Lower leg skin (tissue), 4 donors: ENCODE measurements around the gene TTC16. TPM values are rescaled to one million over a fixed set of nuclear protein-coding genes. Genes with fewer than 3 reads are reported as not detected.

Experiments
- DNase-seq, 2 donors: peaks; one replicate each; pipeline ENCODE4 v3.0.0-alpha.2; 2019; ENCODE audit warnings: low spot score in 2 of 2
- H3K4me3 ChIP-seq: fragments of 200-600 bp; sonication (generic); 2 replicates; pipeline ENCODE4 v1.5.1; 2017; ENCODE audit warnings: mild to moderate bottlenecking, low read depth; ENCODE audit not compliant: poor library complexity, severe bottlenecking
- POLR2A ChIP-seq, 2 donors: fragments of 450-650 bp; IDR thresholded peaks; one replicate each; pipeline ENCODE4 v1.6.1; 2016 to 2017; ENCODE audit warnings: antibody characterized with exemption in 2 of 2, mild to moderate bottlenecking in 1 of 2, moderate library complexity in 1 of 2
- WGBS, 2 donors: methylation state at CpG; one replicate each; pipeline ENCODE4 v1.1.5; 2018; 5-methylcytosine and 5-hydroxymethylcytosine counted together
- intact Hi-C: fragments of 100-400 bp; cut with DNase I; formaldehyde crosslinking; loops from one replicate; pipeline ENCODE4 v1.15.0; 2023; ENCODE audit warnings: low total_unique reads
- total RNA-seq, 4 donors: library from RNA; depleted of rRNA; stranded (reverse); fragments of >200 nt; gene quantifications; one replicate each; pipeline ENCODE4 v1.1.0, GENCODE V29; 2016
- TF ChIP-seq, protein P1 (sequence below), 3 donors: fragments of 450-650 bp; IDR thresholded peaks; one replicate each; pipeline ENCODE4 v1.5.1; 2016; ENCODE audit warnings: antibody characterized with exemption in 3 of 3, mild to moderate bottlenecking in 3 of 3, moderate library complexity in 2 of 3

Gene TTC16
- total RNA-seq, 4 donors from 2014 or later, result 0.25 TPM; not detected in 3

DNA sequence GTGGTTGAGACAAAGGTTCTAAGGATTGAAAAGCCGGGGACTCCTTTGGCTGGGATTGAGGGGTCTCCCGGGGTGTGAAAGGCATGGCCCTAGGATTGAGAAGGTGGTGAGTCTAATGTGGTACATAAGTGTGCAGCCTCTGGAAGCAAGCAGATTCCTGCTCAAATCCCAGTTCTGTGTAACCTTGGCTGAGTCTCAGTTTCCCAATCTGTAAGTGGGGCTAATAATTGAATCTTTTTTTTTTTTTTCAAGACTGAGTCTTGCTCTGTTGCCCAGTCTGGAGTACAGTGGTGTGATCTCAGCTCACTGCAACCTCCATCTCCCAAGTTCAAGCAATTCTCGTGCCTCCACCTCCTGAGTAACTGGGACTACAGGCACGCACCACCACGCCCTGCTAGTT lies 56.7 kb downstream of the TTC16 start:
- TF ChIP-seq, protein P1, sequence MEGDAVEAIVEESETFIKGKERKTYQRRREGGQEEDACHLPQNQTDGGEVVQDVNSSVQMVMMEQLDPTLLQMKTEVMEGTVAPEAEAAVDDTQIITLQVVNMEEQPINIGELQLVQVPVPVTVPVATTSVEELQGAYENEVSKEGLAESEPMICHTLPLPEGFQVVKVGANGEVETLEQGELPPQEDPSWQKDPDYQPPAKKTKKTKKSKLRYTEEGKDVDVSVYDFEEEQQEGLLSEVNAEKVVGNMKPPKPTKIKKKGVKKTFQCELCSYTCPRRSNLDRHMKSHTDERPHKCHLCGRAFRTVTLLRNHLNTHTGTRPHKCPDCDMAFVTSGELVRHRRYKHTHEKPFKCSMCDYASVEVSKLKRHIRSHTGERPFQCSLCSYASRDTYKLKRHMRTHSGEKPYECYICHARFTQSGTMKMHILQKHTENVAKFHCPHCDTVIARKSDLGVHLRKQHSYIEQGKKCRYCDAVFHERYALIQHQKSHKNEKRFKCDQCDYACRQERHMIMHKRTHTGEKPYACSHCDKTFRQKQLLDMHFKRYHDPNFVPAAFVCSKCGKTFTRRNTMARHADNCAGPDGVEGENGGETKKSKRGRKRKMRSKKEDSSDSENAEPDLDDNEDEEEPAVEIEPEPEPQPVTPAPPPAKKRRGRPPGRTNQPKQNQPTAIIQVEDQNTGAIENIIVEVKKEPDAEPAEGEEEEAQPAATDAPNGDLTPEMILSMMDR (IDR thresholded peaks at IDR 0.05), result no peak
- TF ChIP-seq POLR2A (IDR thresholded peaks at IDR 0.05), result no peak
- WGBS, 2 donors, result 88 to 94% methylated on average over 5 of the region's 5 CpGs
- intact Hi-C loops, result no loop called here
- H3K4me3 ChIP-seq, result no peak overlapping the region
- DNase-seq, result no peak

DNA sequence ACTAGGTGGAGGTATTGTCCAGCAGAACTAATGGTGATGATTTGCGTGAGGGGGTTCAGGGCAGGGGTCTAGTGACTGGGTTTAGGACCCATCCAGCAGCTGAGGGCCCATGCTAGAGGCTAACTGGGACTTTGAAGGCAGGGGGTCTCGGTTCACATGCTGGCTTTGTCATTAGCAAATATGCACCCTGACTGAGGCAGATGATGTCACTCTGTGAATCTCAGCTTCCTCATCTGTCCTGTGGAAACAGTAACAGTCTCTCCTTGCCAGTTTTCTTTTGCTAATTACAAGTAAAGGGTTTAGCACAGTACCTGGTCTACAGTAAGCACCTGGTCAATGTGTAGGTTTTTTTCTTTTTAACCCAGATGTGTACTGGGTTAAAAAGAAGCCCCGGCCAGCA lies 57.4 kb downstream of the TTC16 start:
- WGBS, 2 donors, result 88 to 92% methylated on average over 3 of the region's 3 CpGs
- no peak overlapping the region for H3K4me3 ChIP-seq
- TF ChIP-seq POLR2A (IDR thresholded peaks at IDR 0.05), result no peak
- TF ChIP-seq, protein P1 (IDR thresholded peaks at IDR 0.05), result no peak
- intact Hi-C loops, result no loop called here
- no peak for DNase-seq

DNA sequence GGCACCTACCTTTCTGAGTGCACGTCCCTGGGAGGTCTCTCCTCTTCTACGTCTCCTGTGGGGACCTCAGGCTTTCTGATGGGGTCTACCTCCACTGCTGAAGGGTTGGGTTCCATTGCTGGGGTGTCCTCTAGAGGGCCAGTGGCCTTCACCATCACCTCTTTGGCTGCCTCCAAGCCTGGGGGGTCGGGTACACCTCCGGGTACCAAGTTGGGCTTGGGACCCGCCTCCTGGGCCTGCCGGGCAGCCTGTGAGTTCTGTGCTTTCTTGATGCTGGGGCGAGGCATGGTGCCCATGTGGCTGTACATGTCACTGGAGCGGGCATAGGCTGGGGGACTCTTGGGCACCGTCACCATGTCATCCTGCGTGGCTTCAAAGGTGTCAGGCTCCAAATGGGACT lies 58.1 kb downstream of the TTC16 start:
- no peak overlapping the region for H3K4me3 ChIP-seq
- WGBS, 2 donors, result 87 to 90% methylated on average over 10 of the region's 10 CpGs
- no peak for DNase-seq
- intact Hi-C loops, result no loop called here
- TF ChIP-seq, protein P1 (IDR thresholded peaks at IDR 0.05), result no peak
- no peak for TF ChIP-seq POLR2A (IDR thresholded peaks at IDR 0.05)

DNA sequence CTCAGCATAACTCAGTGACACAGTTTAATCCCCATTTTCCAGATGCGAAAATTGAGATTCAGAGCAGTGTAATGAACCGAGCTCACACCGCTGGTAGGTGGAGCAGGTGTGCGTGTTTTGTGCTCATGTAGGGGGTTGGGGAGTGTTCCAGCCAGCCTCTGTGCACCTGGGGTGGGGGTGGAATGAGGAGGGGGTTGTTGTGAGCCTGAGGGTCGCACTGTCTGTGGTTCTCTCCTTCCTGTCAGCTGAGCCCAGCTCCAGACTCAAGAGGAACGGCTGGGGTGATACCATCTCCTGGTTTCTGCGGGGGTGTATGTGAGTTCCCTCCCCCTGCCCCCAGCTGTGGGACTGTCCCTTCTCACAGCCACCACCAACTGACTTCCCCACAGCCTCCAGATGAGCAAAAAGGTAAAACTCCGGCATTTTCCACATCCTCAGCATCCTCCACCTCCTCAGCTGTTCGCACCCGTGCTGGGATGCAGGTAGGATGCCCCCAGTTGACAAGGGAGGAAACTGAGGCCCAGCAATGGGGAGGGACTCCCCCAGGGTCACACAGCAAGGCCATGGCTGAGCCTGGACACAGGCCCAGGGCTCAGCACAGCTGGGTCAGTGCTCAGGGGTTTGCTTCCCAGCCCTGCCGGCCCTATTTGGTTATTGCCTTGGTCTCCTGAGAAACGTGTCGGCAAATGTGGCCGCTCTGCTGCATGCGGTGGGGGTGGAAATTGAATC lies 60.5 kb downstream of the TTC16 start:
- TF ChIP-seq POLR2A (IDR thresholded peaks at IDR 0.05), result no peak
- TF ChIP-seq, protein P1 (IDR thresholded peaks at IDR 0.05), result no peak
- no peak overlapping the region for H3K4me3 ChIP-seq
- WGBS, 2 donors, result 66 to 67% methylated on average over 15 of the region's 15 CpGs
- DNase-seq, result no peak
- intact Hi-C loops, result no loop called here

GRCh38 chr9:127776924-127777289 lies 61.0 kb downstream of the TTC16 start:
- H3K4me3 ChIP-seq, result no peak overlapping the region
- no peak for DNase-seq
- WGBS, 2 donors, result 59 to 65% methylated on average over 5 of the region's 5 CpGs
- no peak for TF ChIP-seq POLR2A (IDR thresholded peaks at IDR 0.05)
- TF ChIP-seq, protein P1 (IDR thresholded peaks at IDR 0.05), result no peak
- intact Hi-C loops, result no loop called here
